ENCODE data around the gene BHMT.
A peak's percentile ranks its signal among the peaks of the same experiment; 100 is the strongest.

Gene BHMT, protein sequence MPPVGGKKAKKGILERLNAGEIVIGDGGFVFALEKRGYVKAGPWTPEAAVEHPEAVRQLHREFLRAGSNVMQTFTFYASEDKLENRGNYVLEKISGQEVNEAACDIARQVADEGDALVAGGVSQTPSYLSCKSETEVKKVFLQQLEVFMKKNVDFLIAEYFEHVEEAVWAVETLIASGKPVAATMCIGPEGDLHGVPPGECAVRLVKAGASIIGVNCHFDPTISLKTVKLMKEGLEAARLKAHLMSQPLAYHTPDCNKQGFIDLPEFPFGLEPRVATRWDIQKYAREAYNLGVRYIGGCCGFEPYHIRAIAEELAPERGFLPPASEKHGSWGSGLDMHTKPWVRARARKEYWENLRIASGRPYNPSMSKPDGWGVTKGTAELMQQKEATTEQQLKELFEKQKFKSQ

DNA sequence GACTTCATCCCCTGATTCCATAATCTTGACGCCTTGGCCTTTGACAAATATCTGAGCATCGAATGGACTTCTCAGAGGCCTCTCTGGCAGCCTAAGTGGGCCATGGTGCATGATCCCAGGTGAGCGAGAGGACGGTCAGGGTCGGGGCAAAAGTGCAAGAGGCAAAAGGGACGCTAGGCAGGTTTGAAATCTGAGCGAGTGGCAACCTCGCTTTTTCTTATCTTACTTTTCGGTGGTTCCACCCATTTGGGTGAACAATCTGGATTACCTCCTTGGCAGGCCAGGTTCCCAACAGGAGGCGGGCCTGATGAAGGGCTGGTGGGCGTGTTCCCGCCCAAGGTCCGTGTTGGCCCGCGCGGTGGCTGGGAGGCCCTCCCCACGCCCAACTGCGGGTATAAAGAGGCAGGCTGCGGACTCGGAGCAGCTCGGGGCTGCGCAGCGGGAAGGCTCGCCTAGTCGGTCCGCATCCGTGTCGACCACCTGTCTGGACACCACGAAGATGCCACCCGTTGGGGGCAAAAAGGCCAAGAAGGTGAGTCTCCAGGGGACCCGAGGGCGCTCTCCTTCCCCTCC lies at the start of gene BHMT:
BHMT (plus strand) TSS at position 423 of the 573 bp plus-strand sequence; CDS start at position 500, 77 bp downstream.
- Histone ChIP-seq H3K27ac (ENCODE audit: low read length) (no peak within 1 kb of the TSS), H3K4me1 (ENCODE audit: control insufficient read depth in 1 of 2, insufficient read depth in 2 of 2, low read length in 2 of 2) (no peaks in the 10 kb centered on the region), H3K36me3 (ENCODE audit: control insufficient read depth in 1 of 2, insufficient read depth in 2 of 2, low read length in 2 of 2) (no peaks in the 10 kb centered on the region), H3K27me3 (ENCODE audit: low read depth, low read length) (peaks cover 12% of the 10 kb centered on the region), H3K9me3 (ENCODE audit: control insufficient read depth in 1 of 2, low read length in 2 of 2) (no peaks in the 10 kb centered on the region), H3K4me3 (ENCODE audit: low read depth in 1 of 2, low read length in 2 of 2) (peak within 1 kb of the TSS in 1 of 2 donors; percentile 16)

DNA sequence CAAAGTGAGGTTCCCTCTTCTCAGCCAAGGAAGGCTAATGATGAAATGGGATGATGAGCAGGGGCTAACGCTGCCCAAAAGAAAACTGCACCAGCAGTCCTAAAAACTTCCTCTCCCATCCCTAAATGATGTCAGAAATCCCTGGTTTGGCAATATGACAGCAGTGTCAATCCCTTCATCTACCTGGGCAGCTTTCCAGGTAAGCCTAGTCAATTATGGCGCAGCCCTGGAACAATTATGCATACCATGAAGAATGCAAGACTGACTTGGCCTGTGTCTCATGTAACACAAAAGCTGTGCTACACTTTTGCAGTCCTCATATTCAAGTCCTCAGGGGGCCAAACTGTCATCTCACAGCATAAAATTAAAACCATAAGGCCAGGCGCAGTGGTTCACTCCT lies 49.2 kb upstream of the BHMT start:
- no peaks in the 10 kb centered on the region for H3K4me1 ChIP-seq (ENCODE audit: control insufficient read depth in 1 of 2, insufficient read depth in 2 of 2, low read length in 2 of 2)
- no peaks in the 10 kb centered on the region for H3K27me3 ChIP-seq (ENCODE audit: low read depth, low read length)
- no peak overlapping the region for H3K4me3 ChIP-seq (ENCODE audit: low read depth in 1 of 2, low read length in 2 of 2)
- H3K9me3 ChIP-seq (ENCODE audit: control insufficient read depth in 1 of 2, low read length in 2 of 2) = no peaks in the 10 kb centered on the region
- no peak overlapping the region for H3K27ac ChIP-seq (ENCODE audit: low read length)
- H3K36me3 ChIP-seq (ENCODE audit: control insufficient read depth in 1 of 2, insufficient read depth in 2 of 2, low read length in 2 of 2) = no peaks in the 10 kb centered on the region

DNA sequence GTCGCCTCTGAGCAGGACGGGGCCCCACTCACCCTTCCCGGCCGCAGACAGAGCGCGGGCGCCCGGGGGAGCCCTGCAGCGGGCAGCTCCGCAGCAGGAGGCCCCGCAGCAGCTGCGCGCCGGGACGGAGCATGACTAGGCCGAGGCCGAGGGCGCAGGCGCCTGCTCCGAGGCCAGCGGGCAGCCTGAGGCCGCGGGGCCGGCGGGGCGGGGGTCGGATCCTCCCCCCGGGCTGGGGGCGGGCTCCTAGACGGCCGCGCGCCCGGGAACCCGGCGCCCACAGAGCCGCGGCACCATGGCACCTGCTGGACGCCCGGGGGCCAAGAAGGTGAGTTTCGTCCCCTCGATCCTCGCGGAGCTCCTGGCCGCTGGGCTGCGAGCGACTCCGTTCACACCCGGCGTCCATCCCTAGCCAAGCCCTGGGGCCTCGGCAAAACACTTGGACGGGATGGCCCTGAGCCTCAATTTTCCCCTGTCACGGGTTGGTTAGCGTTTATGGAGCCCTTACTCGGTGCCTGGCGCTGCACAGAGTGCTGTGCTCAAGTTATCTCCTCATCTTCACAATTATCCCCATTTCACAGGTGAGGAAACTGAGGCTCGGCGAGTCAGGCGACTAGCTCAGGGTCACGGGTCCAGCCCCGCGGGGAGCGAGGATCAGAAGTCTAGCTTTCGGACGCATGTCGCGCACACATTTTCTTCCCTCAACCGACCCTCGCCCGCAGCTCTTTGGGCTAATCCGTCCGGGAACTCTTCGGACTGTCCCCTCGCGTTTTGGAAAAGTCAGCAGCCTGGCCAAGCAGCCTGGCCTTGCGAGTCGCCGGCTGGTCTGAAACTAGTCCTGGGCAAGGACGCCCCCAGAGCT lies 41.9 kb upstream of the BHMT start, which contains the start of the genes BHMT2 and DMGDH:
BHMT2 (plus strand) TSS at position 280 of the 862 bp plus-strand sequence; CDS start at position 296, 16 bp downstream.
DMGDH (minus strand) TSS at position 187 of the 862 bp plus-strand sequence; CDS start at position 133, 54 bp downstream.
- Histone ChIP-seq H3K9me3 (ENCODE audit: control insufficient read depth in 1 of 2, low read length in 2 of 2) (peaks cover 0 to 4% of the 10 kb centered on the region in 2 donors), H3K4me1 (ENCODE audit: control insufficient read depth in 1 of 2, insufficient read depth in 2 of 2, low read length in 2 of 2) (peaks cover 0 to 3% of the 10 kb centered on the region in 2 donors), H3K27me3 (ENCODE audit: low read depth, low read length) (no peaks in the 10 kb centered on the region), H3K36me3 (ENCODE audit: control insufficient read depth in 1 of 2, insufficient read depth in 2 of 2, low read length in 2 of 2) (no peaks in the 10 kb centered on the region), H3K4me3 (ENCODE audit: low read depth in 1 of 2, low read length in 2 of 2) (peak within 1 kb of the TSS; percentile 57 to 71), H3K27ac (ENCODE audit: low read length) (peak within 1 kb of the TSS; percentile 69)

DNA sequence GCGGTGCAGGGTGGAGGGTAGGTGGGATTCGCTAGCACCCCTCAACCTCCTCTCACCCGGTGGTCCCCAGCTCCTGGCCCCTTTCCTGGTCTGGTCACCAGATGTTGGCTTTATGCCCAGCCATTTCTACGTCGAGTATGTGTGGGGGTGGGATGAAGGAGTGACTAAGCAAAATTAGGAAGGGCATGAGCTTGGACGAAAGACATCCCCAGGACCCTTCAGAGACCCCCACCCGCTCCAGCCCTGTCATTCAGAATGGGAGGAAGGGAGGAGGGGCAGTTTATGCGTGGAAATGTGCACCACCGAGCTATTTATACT lies 41.3 kb upstream of the BHMT start:
- H3K9me3 ChIP-seq (ENCODE audit: control insufficient read depth in 1 of 2, low read length in 2 of 2) = peaks cover 0 to 4% of the 10 kb centered on the region in 2 donors
- H3K4me1 ChIP-seq (ENCODE audit: control insufficient read depth in 1 of 2, insufficient read depth in 2 of 2, low read length in 2 of 2) = peaks cover 0 to 5% of the 10 kb centered on the region in 2 donors
- peak overlapping the region; percentile 57 to 71 for H3K4me3 ChIP-seq (ENCODE audit: low read depth in 1 of 2, low read length in 2 of 2)
- H3K27ac ChIP-seq (ENCODE audit: low read length) = peak overlapping the region; percentile 69
- H3K27me3 ChIP-seq (ENCODE audit: low read depth, low read length) = no peaks in the 10 kb centered on the region
- no peaks in the 10 kb centered on the region for H3K36me3 ChIP-seq (ENCODE audit: control insufficient read depth in 1 of 2, insufficient read depth in 2 of 2, low read length in 2 of 2)

DNA sequence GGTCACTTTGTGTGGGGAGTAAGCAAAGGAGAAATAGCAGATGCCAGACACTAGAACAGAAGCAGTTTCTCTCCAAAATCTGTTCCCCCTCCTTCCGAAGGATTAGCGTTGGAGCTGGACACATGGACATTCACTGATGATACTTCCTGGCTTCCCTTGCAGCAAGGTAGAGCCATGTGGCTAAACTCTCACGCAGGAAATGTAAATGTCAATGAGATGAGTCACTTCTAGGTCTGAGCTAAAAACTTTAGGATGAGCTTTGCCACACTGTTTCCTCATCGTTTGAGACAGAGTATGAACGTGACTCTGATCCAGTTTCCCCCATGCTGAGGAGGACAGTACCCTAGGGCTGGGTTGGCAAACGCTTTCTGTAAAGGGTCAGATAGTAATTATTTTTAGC lies 37.0 kb upstream of the BHMT start:
- H3K9me3 ChIP-seq (ENCODE audit: control insufficient read depth in 1 of 2, low read length in 2 of 2) = peaks cover 0 to 4% of the 10 kb centered on the region in 2 donors
- no peak overlapping the region for H3K27ac ChIP-seq (ENCODE audit: low read length)
- H3K4me3 ChIP-seq (ENCODE audit: low read depth in 1 of 2, low read length in 2 of 2) = no peak overlapping the region
- no peaks in the 10 kb centered on the region for H3K27me3 ChIP-seq (ENCODE audit: low read depth, low read length)
- no peaks in the 10 kb centered on the region for H3K36me3 ChIP-seq (ENCODE audit: control insufficient read depth in 1 of 2, insufficient read depth in 2 of 2, low read length in 2 of 2)
- H3K4me1 ChIP-seq (ENCODE audit: control insufficient read depth in 1 of 2, insufficient read depth in 2 of 2, low read length in 2 of 2) = peaks cover 0 to 10% of the 10 kb centered on the region in 2 donors

DNA sequence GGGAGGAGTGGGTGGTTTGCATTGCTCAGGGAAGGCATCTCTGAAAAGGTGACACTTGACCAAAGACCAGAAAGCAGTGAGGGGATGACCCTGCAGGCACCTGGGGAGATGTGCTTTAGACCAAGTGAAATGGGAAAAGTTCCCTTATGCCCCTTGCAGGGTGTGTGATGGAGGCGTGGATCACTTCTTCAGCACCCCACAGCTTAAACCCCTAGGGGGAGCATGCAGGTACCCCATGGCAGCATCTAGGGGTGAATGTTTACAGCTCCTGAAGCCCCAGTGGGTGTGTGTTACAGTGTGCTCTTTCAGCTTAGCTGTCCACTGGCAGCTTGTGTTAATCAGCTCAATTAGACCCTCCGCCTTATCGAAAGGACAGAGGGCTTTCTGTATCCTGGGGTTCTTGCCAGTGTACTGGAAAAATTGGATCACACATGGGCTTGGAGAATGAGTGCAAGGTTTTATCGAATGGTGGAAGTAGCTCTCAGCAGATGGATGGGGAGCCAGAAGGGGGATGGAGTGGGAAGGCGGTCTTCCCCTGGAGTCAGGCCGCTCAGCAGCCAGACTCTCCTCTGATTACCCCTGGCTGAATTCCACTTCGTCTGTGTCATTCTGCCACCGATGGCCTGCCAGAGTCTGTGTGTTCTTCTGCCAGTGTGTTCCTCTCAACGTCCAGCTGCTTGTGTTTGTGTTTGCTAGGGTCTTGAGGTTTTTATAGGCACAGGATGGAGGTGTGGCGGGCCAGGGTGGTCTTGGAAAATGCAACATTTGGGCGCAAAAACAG lies 35.8 kb upstream of the BHMT start:
- peak overlapping the region; percentile 27 for H3K27ac ChIP-seq (ENCODE audit: low read length)
- H3K4me1 ChIP-seq (ENCODE audit: control insufficient read depth in 1 of 2, insufficient read depth in 2 of 2, low read length in 2 of 2) = peaks cover 0 to 7% of the 10 kb centered on the region in 2 donors
- no peaks in the 10 kb centered on the region for H3K36me3 ChIP-seq (ENCODE audit: control insufficient read depth in 1 of 2, insufficient read depth in 2 of 2, low read length in 2 of 2)
- H3K4me3 ChIP-seq (ENCODE audit: low read depth in 1 of 2, low read length in 2 of 2) = no peak overlapping the region
- H3K9me3 ChIP-seq (ENCODE audit: control insufficient read depth in 1 of 2, low read length in 2 of 2) = peaks cover 0 to 4% of the 10 kb centered on the region in 2 donors
- H3K27me3 ChIP-seq (ENCODE audit: low read depth, low read length) = no peaks in the 10 kb centered on the region

DNA sequence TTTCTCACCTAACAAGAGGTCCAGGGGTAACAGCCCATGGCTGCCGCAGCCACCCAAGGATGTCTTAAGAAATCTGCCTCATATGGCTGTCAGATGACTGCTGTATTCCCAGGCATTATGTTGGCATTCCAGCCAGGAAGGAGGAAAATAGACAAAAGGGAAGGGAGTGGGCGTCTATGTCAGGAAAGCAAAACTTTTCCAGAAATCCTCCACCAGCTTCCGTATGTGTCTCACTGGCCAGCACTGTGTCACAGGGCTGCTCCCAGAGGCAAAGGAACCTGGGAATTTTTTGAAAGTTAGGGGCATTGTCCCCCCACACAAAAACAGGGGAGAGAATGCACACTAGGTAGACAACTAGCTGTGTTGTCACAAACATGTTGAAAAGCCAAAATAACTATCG lies 34.8 kb upstream of the BHMT start:
- H3K4me3 ChIP-seq (ENCODE audit: low read depth in 1 of 2, low read length in 2 of 2) = no peak overlapping the region
- peaks cover 0 to 4% of the 10 kb centered on the region in 2 donors for H3K9me3 ChIP-seq (ENCODE audit: control insufficient read depth in 1 of 2, low read length in 2 of 2)
- H3K27ac ChIP-seq (ENCODE audit: low read length) = peak overlapping the region; percentile 27
- H3K4me1 ChIP-seq (ENCODE audit: control insufficient read depth in 1 of 2, insufficient read depth in 2 of 2, low read length in 2 of 2) = peaks cover 0 to 7% of the 10 kb centered on the region in 2 donors
- no peaks in the 10 kb centered on the region for H3K36me3 ChIP-seq (ENCODE audit: control insufficient read depth in 1 of 2, insufficient read depth in 2 of 2, low read length in 2 of 2)
- no peaks in the 10 kb centered on the region for H3K27me3 ChIP-seq (ENCODE audit: low read depth, low read length)

DNA sequence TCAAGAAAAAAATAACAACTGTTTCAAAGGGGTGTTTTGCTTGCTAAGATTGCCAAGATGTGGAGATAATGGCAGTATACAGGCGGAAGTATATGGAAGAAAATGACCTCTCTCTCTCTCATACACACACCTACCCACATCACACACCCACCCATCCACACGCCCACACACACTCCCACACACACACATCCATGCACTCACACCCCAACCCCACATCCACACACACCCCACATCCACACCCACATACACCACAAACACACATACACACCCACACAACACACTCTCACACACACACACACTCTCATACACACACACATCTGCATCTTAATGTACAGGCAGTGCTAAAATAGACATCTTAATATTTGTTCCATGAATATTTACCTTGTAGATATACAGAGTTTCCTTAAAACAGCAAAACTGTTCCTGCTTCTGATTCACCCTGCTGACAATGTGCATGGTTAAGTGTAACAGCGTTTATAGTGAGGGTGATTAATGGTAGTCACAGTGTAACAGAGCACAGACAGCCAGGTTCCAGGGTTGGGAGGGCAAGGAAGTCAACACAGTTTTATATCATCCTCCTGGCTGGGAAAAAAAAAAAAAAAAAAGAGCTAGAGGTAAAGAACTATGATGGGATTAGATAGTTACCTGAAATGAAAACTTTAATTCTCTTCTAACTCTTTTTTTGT lies 33.8 kb upstream of the BHMT start:
- H3K9me3 ChIP-seq (ENCODE audit: control insufficient read depth in 1 of 2, low read length in 2 of 2) = peaks cover 0 to 4% of the 10 kb centered on the region in 2 donors
- H3K4me1 ChIP-seq (ENCODE audit: control insufficient read depth in 1 of 2, insufficient read depth in 2 of 2, low read length in 2 of 2) = peaks cover 0 to 7% of the 10 kb centered on the region in 2 donors
- H3K36me3 ChIP-seq (ENCODE audit: control insufficient read depth in 1 of 2, insufficient read depth in 2 of 2, low read length in 2 of 2) = no peaks in the 10 kb centered on the region
- no peaks in the 10 kb centered on the region for H3K27me3 ChIP-seq (ENCODE audit: low read depth, low read length)
- H3K27ac ChIP-seq (ENCODE audit: low read length) = no peak overlapping the region
- no peak overlapping the region for H3K4me3 ChIP-seq (ENCODE audit: low read depth in 1 of 2, low read length in 2 of 2)

DNA sequence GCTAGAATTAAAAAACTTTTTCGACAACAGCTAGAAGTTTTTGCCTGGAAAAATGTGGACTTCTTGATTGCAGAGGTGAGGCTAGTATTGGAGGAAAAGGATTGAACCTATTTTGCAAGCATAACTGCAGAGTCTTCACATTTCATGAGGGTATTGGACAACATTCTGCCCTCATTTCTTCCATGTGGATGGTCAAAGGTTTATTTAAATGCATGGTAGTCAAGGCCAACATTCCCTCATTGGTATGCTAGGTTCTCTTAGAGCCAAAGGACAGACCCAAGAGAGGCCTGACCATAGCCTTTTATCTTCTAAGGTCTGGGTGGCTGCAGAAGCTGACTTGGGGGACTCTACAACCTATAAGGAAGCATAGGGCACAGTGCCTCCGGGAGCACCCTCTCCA lies 30.8 kb upstream of the BHMT start:
- no peak overlapping the region for H3K4me3 ChIP-seq (ENCODE audit: low read depth in 1 of 2, low read length in 2 of 2)
- H3K27ac ChIP-seq (ENCODE audit: low read length) = no peak overlapping the region
- peaks cover 0 to under 1% of the 10 kb centered on the region in 2 donors for H3K4me1 ChIP-seq (ENCODE audit: control insufficient read depth in 1 of 2, insufficient read depth in 2 of 2, low read length in 2 of 2)
- H3K36me3 ChIP-seq (ENCODE audit: control insufficient read depth in 1 of 2, insufficient read depth in 2 of 2, low read length in 2 of 2) = no peaks in the 10 kb centered on the region
- H3K9me3 ChIP-seq (ENCODE audit: control insufficient read depth in 1 of 2, low read length in 2 of 2) = no peaks in the 10 kb centered on the region
- H3K27me3 ChIP-seq (ENCODE audit: low read depth, low read length) = no peaks in the 10 kb centered on the region

DNA sequence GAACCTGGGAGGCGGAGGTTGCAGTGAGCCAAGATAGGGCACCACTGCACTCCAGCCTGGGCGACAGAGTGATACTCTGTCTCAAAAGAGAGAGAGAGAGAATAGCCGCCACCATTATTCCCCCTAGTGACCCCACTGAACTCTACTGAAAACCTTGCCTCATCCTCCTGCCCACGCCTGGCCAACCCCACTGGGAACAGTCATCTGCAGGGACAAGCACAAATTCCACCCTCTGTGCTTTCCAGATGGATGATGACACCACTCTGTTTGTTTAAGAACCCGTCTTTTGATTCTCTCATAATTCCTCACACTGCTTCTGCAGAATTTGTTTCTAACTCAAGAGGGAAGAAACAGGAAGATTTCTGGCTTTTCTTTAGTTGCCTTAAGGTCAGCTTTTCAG lies 29.8 kb upstream of the BHMT start:
- Histone ChIP-seq H3K9me3 (ENCODE audit: control insufficient read depth in 1 of 2, low read length in 2 of 2) (no peaks in the 10 kb centered on the region), H3K4me3 (ENCODE audit: low read depth in 1 of 2, low read length in 2 of 2) (no peak overlapping the region), H3K27ac (ENCODE audit: low read length) (no peak overlapping the region), H3K27me3 (ENCODE audit: low read depth, low read length) (no peaks in the 10 kb centered on the region), H3K4me1 (ENCODE audit: control insufficient read depth in 1 of 2, insufficient read depth in 2 of 2, low read length in 2 of 2) (no peaks in the 10 kb centered on the region), H3K36me3 (ENCODE audit: control insufficient read depth in 1 of 2, insufficient read depth in 2 of 2, low read length in 2 of 2) (no peaks in the 10 kb centered on the region)
